ENCODE measurements around the gene ZNF771. TPM values are rescaled to one million over a fixed set of nuclear protein-coding genes. Genes with fewer than 3 reads are reported as not detected.
A peak's percentile ranks its signal among the peaks of the same experiment; 100 is the strongest.

Gene ZNF771
- total and polyA plus RNA-seq, 9 of the 15 experiments (the other 6 are each of a cell fraction or from before 2014, with no cell fraction given) = 1.5 to 12.6 (median 4.4) TPM

- TF ChIP-seq NR4A1 (CRISPR knock-in tag; IDR thresholded peaks at IDR 0.05) = no peak
- no peak for TF ChIP-seq NR4A1 (tag; IDR thresholded peaks at IDR 0.05)
- TF ChIP-seq XRCC5 (IDR thresholded peaks at IDR 0.05; ENCODE audit: low read depth, low read length) = peak; percentile 77; the same call in 1 of the 2 replicates
- no peak for TF ChIP-seq RBM15 (IDR thresholded peaks at IDR 0.05; ENCODE audit: insufficient read depth, low read length)
- TF ChIP-seq ZFX (CRISPR knock-in tag; IDR thresholded peaks at IDR 0.05) = peak; percentile 64
- peak; percentile 76 for TF ChIP-seq HMBOX1 (IDR thresholded peaks at IDR 0.05)
- TF ChIP-seq ZFP30 (CRISPR knock-in tag; IDR thresholded peaks at IDR 0.05; ENCODE audit: borderline replicate concordance) = no peak
- no peak for TF ChIP-seq NFIX (CRISPR knock-in tag; IDR thresholded peaks at IDR 0.05; ENCODE audit: low read depth)
- TF ChIP-seq MXI1 (IDR thresholded peaks at IDR 0.05; ENCODE audit: low read depth, low read length) = no peak
- TF ChIP-seq NONO (IDR thresholded peaks at IDR 0.05; ENCODE audit: low read depth in 2 of 2, low read length in 1 of 2) = no peak
- TF ChIP-seq KLF13 (tag; IDR thresholded peaks at IDR 0.05; ENCODE audit: borderline replicate concordance, low read depth) = 0 out of 2 replicates have a peak, but pooled peaks have one; percentile 26
- no peak for TF ChIP-seq GATAD2B (IDR thresholded peaks at IDR 0.05; ENCODE audit: borderline replicate concordance)
- TF ChIP-seq RBM39 (optimal IDR thresholded peaks at IDR 0.05; ENCODE audit: low read depth, low read length) = peak; percentile 62
- TF ChIP-seq ZNF197 (CRISPR knock-in tag; IDR thresholded peaks at IDR 0.05; ENCODE audit: low read depth) = no peak
- TF ChIP-seq BCOR (IDR thresholded peaks at IDR 0.05) = 0 out of 2 replicates have a peak, but pooled peaks have one; percentile 35
- TF ChIP-seq ZNF324 (CRISPR knock-in tag; IDR thresholded peaks at IDR 0.05) = no peak
- no peak for TF ChIP-seq HOMEZ (CRISPR knock-in tag; IDR thresholded peaks at IDR 0.05)
- no peak for TF ChIP-seq BRCA1 (IDR thresholded peaks at IDR 0.05)
- TF ChIP-seq BRCA1 (CRISPR knock-in tag; IDR thresholded peaks at IDR 0.05) = no peak
- no peak for TF ChIP-seq MTA3 (IDR thresholded peaks at IDR 0.05; ENCODE audit: borderline replicate concordance)
- TF ChIP-seq ZFPM2 (CRISPR knock-in tag; IDR thresholded peaks at IDR 0.05) = no peak
- 0 out of 2 replicates have a peak, but pooled peaks have one; percentile 12 for TF ChIP-seq SIN3B (IDR thresholded peaks at IDR 0.05; ENCODE audit: low read depth)
- TF ChIP-seq ZNF778 (CRISPR knock-in tag; IDR thresholded peaks at IDR 0.05) = no peak
- no peak for TF ChIP-seq CEBPB (tag; IDR thresholded peaks at IDR 0.05)
- no peak for TF ChIP-seq SRF (CRISPR knock-in tag; IDR thresholded peaks at IDR 0.05)
- no peak for TF ChIP-seq ZNF143 (CRISPR knock-in tag; IDR thresholded peaks at IDR 0.05)
- TF ChIP-seq MAZ (CRISPR knock-in tag; conservative IDR thresholded peaks at IDR 0.05 in 1 of 2, IDR thresholded peaks at IDR 0.05 in 1 of 2) = peak; percentile 45 to 85; a peak in 3 of 4 replicates
- peak in 1 of 2 experiments; percentile 45; a peak in 1 of 3 replicates for TF ChIP-seq CBX3 (IDR thresholded peaks at IDR 0.05; ENCODE audit: borderline replicate concordance in 1 of 2, low read length in 2 of 2)
These were observed 2.0 kb downstream of the ZNF771 start (continued) for GRCh38 chr16:30409125-30410060.

All from K562 (cell line).